Left renal pelvis (tissue), 4 donors: Measurements from ENCODE around the gene MIA. TPM values are rescaled to one million over a fixed set of nuclear protein-coding genes. Genes with fewer than 3 reads are reported as not detected.
"Not testable (repeated sequence)": the region's sequence is repeated elsewhere in the genome, so short reads cannot be mapped to it uniquely, and the experiment has no call there.

Experiments
- DNase-seq, 4 donors: peaks; one replicate each; pipeline ENCODE4 v3.0.0-alpha.2; 2013; ENCODE audit warnings: low read depth in 4 of 4, low spot score in 3 of 4
- polyA plus RNA-seq, 4 donors: library from polyadenylated mRNA; unstranded; fragments of 120-200 nt; gene quantifications; one replicate each; pipeline ENCODE4 v1.2.1, GENCODE V29; 2013; ENCODE audit not compliant: insufficient read length in 4 of 4

Gene MIA
- polyA plus RNA-seq, 4 donors = 0.45 to 2.0 (median 1.7) TPM

- no peak for DNase-seq
These were observed 39.9 kb downstream of the MIA start for GRCh38 chr19:40815223-40815622.

DNA sequence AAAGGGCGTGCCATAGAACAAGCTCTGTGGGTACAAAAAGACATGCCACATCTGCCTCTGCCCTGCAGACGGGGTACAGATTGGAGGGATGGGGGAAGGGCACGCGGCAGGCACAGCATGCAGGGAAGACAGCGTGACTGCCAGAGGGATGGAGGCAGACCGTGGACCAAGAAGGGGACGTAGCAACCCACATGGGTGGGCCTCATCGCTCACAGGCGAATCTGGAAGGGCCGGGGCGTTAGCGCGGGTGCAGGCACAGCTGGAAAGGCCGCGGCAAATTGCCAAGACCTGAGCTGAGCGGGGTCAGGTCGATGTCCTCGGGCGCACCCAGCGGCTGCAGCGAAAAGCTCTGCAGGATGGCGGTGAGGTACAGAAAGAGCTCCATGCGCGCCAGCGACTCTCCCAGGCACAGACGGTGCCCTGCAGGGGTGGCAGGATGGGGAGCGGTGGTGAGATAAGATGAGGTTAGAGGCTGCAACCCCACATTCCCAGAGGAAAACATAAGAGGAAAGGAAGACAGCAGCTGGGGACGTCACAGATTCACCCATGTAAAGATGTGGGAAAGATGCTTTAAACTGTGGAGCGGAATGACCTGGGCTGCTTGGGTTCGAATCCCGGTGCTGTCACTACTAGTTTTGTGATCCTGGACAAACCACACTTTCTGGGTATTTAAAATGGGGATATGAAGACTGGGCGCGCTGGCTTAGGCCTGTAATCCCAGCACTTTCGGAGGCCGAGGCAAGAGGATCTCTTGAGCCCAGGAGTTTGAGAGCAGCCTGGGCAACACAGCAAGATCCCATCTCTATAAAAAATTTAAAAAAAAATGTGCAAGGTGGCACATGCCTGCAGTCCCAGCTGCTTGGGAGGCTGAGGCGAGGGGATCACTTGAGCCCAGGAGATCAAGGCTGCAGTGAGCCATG lies 43.4 kb downstream of the MIA start:
- DNase-seq = not testable (repeated sequence)

- not testable (repeated sequence) for DNase-seq
These were observed 44.3 kb downstream of the MIA start for GRCh38 chr19:40819479-40820234.

GRCh38 chr19:40822161-40822560 lies 46.8 kb downstream of the MIA start:
- no peak for DNase-seq

GRCh38 chr19:40822704-40823553 lies 47.6 kb downstream of the MIA start:
- not testable (repeated sequence) for DNase-seq

GRCh38 chr19:40824916-40825315 lies 49.6 kb downstream of the MIA start:
- DNase-seq = not testable (repeated sequence)

GRCh38 chr19:40825460-40826095 lies 50.3 kb downstream of the MIA start:
- DNase-seq = not testable (repeated sequence)

GRCh38 chr19:40826312-40826698 lies 51.0 kb downstream of the MIA start:
- not testable (repeated sequence) for DNase-seq

GRCh38 chr19:40826699-40827385 lies 51.5 kb downstream of the MIA start:
- not testable (repeated sequence) for DNase-seq

Other genes starting within 250 kb of the MIA start
- 10 to 100 TPM; 22.2 to 52.9 (median 40.8) TPM for gene SHKBP1, start 198.6 kb upstream of the MIA start, polyA plus RNA-seq
- 100 to 1,000 TPM; 193 to 531 (median 257) TPM for gene LTBP4, start 174.2 kb upstream of the MIA start, polyA plus RNA-seq
- 10 to 100 TPM; 11.5 to 35.0 (median 15.8) TPM for gene NUMBL, start 84.9 kb upstream of the MIA start, polyA plus RNA-seq
- gene COQ8B, start 58.6 kb upstream of the MIA start, polyA plus RNA-seq = 10 to 100 TPM; 25.9 to 49.7 (median 30.0) TPM
- gene ITPKC, start 58.4 kb upstream of the MIA start, polyA plus RNA-seq = 10 to 100 TPM in 3 of 4 donors, 1 to 10 TPM in 1; 9.3 to 16.3 (median 12.9) TPM
- gene ACTMAP, start 25.0 kb upstream of the MIA start, polyA plus RNA-seq = 10 to 100 TPM in 3 of 4 donors, 1 to 10 TPM in 1; 9.4 to 22.5 (median 16.0) TPM
- 100 to 1,000 TPM in 3 of 4 donors, 10 to 100 TPM in 1; 98.3 to 129 (median 121) TPM for gene SNRPA, start 24.3 kb upstream of the MIA start, polyA plus RNA-seq
- 10 to 100 TPM in 1 of 4 donors, 1 to 10 TPM in 3; 7.6 to 13.3 (median 8.7) TPM for gene RAB4B, start 2.7 kb downstream of the MIA start, polyA plus RNA-seq
- gene EGLN2, start 23.7 kb downstream of the MIA start, polyA plus RNA-seq = 10 to 100 TPM; 62.3 to 84.2 (median 72.5) TPM
- gene CYP2A6, start 74.9 kb downstream of the MIA start, polyA plus RNA-seq = under 1 TPM in 1 of 4 donors, not detected in 3; 0.24 TPM
- gene CYP2A7, start 106.7 kb downstream of the MIA start, polyA plus RNA-seq = under 1 TPM in 1 of 4 donors, not detected in 3; 0.87 TPM
- gene CYP2B6, start 215.8 kb downstream of the MIA start, polyA plus RNA-seq = 1 to 10 TPM in 3 of 4 donors, not detected in 1; 2.1 to 3.5 (median 2.8) TPM